GM18907 (cell line): ENCODE data around the gene TRIM77.
"Not testable (repeated sequence)": the region's sequence is repeated elsewhere in the genome, so short reads cannot be mapped to it uniquely, and the experiment has no call there.

Experiments used
- ATAC-seq: cut with Tn5 transposase; IDR thresholded peaks from one replicate; pipeline ENCODE4 v1.9.1; 2021; ENCODE audit warnings: mild to moderate bottlenecking, moderate library complexity; ENCODE audit not compliant: unreplicated experiment

TRIM77 gene, protein sequence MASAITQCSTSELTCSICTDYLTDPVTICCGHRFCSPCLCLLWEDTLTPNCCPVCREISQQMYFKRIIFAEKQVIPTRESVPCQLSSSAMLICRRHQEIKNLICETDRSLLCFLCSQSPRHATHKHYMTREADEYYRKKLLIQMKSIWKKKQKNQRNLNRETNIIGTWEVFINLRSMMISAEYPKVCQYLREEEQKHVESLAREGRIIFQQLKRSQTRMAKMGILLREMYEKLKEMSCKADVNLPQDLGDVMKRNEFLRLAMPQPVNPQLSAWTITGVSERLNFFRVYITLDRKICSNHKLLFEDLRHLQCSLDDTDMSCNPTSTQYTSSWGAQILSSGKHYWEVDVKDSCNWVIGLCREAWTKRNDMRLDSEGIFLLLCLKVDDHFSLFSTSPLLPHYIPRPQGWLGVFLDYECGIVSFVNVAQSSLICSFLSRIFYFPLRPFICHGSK

DNA sequence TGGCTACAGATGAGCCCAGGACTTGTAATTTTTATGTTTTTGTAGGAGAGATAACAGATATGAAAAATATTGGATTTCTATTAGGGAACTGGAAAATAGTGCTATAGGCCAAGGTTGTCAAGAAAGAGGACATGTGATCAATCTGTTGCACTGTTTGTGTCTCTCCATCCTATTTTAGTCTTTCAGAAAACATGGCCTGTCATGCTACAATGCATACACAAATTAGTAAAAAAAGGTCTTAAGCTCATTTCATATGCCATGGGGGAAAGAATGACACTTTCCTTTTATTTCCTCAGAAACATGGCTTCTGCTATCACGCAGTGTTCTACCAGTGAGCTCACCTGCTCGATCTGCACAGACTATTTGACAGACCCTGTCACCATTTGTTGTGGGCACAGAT is at the start of gene TRIM77:
Gene TRIM77, plus strand, starts transcription at position 301 of the 400 bp plus-strand sequence. Its CDS starts 0 bp downstream, at position 301.
- ATAC-seq = not testable (repeated sequence)

DNA sequence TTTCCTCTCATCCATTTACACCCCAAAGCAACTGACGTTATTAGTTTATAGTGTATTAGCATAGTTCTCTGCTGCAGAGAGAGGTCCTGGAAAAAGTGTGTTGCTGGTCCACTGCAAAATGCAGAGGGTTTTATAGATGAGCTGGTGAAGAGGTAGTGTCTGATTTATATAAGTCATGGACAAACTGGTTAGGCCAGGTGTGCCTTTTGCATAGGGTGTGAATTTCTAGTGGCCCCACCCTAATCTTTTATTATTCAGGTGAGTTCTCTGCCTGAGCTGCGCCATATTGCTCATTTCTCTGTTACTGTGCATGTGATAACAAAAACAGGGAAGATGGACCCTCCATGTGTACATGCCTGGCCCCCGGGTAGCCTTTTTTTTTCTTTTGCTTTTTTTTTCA is 43.1 kb upstream of the TRIM77 start:
- ATAC-seq = no peak

DNA sequence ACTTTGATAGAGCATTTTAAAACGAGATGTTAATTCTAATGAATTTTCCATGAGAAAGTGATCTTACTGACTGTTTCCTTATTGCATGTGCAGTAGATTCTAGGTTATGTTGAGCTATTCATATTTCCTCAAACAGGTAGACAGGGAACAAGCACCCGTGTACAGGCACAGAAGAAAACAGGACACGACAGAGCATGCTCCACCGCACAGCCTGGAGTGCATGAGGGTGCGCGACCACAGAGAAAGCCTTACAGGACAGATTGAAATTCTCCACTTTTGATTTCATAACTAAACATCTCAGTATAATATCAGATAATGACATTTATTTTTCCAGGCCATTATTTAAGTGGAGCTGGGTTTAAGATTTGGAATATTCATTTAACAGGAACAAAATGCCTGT is 41.9 kb upstream of the TRIM77 start:
- ATAC-seq = not testable (repeated sequence)

DNA sequence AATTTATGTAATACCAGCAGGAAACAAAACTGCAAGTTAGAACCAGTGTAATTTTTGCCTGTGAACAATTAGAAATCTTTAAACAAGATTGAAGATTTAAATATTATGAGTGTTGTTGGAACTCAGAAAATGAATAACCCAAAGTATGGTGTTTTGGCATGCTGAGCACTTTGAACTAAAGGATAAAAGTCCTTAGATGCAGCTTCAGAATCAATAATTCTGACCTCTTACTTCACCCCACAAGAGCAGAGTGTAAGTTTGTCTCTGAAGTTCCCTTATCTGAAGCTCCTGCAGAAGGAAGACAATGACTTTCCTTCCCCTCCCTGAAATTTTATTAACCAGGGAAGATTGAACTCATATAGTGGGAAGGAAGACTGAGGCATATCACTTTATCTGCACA is 40.5 kb upstream of the TRIM77 start:
- ATAC-seq = not testable (repeated sequence)

DNA sequence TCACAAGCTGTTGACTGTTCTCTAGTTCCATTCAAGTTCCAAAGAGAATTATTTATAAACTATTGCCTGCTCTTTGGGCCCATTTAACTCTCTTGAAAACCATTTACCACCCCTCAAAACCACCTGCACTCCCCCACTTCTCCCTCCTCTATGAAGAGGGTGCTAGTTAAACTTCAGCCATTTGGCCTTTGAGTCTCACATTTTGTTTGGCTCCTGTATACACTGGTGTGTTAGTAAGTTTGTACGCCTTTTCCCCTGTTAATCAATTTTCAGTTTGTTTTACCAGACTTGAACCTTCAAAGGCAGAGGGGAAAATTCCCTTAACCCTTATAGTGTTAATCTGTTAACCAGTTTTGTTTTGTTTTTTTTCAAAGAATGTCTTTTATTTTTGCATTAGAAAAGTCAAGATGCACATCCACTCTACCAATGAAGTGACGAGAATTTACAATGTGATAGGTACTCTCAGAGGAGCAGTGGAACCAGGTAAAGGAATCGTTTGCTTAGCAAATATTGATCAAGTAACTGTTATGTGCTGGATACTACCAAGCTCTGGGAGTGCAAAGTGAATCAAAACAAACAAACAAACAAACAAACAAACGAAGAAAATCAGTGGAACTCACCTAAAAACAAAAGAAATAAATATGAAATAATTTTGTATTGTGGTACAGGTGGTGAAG is 40.0 kb upstream of the TRIM77 start:
- not testable (repeated sequence) for ATAC-seq

DNA sequence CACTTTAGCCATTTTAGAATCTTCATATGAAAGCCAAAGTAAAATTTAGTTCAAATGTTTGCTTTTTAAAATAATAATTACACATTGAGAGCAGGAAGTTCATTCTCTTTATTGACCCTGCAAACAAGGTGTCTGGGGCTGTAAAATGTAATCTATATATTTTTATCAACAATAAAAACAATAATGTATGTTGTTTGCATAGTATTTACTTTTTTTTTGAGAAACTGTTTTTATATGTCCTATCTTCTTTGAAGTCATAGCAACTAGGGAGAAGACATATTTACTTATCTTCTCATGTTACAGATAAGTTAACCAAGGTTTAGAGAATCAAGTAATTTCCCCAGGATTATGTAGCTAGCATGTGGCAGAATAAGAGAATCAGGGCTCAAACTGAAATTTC is 37.6 kb upstream of the TRIM77 start:
- ATAC-seq = not testable (repeated sequence)

DNA sequence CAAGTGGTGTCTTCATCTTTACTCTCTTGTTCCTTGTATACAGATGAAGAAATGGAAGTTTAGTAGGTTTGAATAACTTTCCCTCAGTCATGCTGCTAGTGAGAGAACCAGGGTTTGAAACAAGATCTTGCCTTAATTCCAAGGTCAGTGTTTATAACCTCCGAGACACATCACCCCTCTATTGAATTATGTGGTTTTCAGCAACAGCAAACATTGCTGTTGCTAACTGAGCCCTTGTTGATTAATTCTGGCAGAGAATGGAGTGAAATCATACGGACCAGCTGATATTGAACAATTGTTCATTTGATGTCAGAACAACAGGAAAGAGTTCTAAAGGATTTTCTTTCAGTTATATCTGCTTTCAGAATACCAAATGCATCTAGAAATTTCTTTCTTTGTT is 36.7 kb upstream of the TRIM77 start:
- not testable (repeated sequence) for ATAC-seq

DNA sequence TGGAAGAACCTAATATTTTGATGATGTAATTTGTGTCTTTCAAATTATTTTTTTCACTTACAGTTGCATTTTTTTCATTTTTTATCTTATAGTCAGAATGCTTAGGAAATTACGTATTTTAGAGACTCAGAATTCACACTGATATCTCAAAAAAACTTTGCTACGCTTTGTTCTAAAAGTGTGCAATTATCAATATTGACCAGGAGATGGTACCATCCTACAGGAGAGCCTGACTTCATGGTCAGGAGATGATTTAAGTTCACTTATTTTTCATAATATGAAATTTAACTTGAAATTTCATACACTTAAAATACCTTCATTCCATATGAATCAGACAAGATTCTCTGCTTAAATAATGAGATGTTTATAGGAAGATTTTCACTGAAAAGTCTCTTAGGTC is 34.7 kb upstream of the TRIM77 start:
- ATAC-seq = not testable (repeated sequence)

DNA sequence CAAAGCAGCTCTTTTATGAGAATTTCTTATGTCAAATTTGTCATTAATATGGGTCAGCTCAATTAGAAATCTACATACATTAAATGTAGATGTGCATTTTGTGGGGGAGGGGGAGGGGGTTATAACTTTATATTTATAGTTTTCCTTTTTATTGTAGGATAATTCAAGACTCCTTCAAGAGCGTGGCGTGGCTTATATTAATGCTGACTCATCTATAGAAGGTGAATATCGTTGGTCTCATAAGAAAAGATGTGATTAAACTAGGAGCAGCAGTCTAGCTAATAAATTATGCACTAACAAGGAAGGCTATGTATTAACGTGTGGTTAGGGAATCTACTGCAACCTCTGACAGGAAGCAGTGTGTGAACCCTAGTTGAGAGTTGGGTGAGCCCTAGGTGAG is 34.2 kb upstream of the TRIM77 start:
- not testable (repeated sequence) for ATAC-seq

DNA sequence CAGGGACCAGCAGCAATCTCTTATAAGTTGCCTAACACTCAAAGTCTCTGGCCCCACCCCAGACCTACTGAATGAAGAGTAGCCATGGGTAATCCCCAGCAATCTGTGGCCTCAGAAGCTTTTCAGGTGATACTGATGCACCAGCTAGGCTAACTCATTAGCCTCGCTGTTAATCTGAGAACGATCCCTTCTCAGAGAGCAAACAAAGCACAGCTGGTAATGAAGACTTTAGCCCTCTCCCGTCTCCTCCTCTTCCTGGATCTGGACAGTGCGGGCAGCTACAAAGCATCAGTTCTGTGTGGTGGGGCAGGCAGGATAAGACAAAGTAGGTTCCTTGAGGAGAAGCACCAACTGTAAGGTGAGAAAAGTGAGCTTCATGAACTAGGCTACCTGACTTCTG is 3.0 kb upstream of the TRIM77 start:
- ATAC-seq = not testable (repeated sequence)

DNA sequence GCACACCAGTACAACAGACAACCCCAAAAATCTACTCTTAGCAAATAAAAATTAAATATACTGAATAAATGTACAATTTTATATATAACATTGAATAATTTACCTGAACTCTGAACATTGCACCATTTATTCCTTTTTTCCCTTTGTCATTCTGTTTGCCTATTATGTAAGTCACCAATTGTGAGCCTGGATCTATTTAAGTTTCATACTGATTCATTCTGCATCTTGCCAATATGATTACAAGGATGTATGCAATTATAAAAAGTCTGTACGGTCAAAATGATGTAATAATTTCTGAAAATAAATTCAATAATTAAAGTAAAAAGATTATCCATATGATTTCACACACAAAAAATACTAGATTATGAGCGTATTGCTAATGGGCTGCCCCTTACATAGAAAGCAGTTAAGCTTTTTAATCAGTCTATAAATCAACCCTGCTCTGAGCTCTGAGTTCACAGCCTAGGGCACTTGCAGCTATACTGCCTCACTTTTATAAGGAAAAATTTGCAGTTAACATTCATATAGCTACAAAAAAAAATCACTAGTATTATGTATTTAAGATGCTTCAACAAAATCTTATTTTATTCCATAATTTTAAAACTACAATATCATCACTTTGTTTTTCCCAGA is 14.9 kb downstream of the TRIM77 start:
- ATAC-seq = not testable (repeated sequence)

DNA sequence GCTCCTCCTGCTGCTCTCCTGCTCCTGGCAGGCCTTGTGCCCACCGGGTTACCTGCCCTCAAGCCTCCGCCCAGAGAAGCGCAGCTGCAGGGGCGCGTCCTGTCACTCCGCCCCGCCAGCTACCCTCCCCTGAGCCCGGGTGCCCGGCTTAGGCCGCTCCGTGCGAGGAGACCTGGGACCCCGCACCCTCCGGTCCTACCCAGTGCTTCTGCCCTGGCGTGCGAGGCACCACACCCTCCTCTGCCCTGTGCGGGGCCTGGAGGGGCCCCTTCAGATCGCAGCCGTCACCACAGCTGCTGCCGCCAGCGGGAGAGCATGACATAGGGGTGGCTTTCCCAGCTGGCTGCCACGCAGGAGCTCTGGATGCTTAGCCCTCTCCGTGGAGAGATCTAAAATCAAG is 20.1 kb downstream of the TRIM77 start:
- not testable (repeated sequence) for ATAC-seq

DNA sequence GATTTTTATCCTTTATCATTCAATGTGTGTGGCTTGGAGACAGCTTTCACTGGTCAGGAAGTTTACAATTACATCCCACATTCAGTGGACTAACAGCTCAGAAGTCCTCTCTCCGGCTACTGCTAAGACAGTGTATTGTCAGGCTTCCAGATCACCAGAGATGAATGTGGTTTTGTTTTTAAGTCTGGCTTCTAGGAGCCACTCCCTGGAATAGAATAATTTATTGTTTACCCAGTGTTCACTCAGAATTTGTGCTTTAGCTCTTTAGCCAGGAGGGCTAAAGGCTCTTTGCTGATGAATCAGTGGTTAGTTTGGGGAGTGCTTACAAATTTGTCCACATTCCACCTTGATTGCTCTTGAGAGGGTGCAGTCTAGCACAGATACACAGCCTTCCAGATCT is 26.5 kb downstream of the TRIM77 start:
- ATAC-seq = no peak

DNA sequence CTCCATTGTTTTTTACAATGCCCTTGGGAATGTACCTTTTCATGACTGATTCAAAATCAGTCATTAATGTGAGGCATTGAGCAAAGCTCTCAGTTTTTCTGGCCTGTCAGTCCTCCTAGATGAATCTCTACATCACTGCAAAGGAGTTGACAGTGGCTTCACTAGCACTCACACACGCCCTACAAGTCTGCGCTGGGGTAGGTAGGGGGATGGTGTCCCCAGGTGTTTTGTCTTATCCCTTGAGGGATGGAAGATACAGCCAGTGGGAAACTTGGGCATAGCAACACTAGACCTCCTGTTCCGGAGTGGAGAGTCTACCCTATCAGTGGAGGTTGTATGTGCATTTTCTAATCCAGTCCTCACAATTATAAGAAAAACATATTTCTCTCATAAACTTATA is 27.0 kb downstream of the TRIM77 start:
- ATAC-seq = no peak

DNA sequence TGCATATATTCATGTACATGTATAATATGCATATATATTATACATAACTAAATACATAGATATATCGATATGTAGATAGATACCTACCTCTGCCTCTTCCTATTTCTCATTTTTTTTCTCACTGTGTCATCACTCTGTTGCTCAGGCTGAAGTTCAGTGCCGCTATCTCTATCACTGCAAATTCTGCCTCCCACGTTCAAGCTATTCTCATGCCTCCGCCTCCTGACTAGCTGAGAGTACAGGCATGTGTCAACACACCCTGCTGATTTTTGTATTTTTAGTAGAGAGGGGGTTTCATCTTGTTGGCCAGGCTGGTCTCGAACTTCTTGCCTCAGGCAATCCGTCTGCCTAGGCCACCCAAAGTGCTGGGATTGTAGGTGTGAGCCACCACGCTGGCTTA is 31.3 kb downstream of the TRIM77 start:
- ATAC-seq = not testable (repeated sequence)

DNA sequence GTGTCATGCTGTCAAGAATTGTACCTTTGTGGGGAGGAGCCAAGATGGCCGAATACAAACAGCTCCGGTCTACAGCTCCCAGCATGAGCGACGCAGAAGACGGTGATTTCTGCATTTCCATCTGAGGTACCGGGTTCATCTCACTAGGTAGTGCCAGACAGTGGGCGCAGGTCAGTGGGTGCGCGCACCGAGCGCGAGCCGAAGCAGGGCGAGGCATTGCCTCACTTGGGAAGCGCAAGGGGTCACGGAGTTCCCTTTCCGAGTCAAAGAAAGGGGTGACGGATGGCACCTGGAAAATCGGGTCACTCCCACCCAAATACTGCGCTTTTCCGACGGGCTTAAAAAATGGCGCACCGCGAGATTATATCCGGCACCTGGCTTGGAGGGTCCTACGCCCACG is 34.1 kb downstream of the TRIM77 start:
- ATAC-seq = not testable (repeated sequence)

DNA sequence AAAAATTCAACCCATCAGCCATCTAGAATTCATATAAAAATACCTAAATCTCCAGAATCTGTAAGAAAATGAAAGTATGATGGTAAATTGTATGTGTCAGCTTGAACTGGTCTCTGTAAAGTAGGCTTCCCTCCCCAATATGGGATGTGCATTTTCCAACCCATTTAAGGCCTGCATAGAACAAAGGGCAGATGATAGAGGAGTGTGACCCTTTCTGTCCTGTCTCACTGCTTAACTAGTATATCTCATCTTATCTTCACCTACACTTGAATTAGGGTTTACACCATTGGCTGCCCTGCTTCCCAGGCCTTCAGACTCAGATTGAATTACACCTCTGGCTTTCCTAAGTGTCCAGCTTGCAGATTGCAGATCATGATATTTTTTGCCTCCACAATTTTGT is 40.7 kb downstream of the TRIM77 start:
- not testable (repeated sequence) for ATAC-seq
